NCI-H2227 (cell line): ENCODE data around the gene RNF13.
"Not testable (repeated sequence)": the region's sequence is repeated elsewhere in the genome, so short reads cannot be mapped to it uniquely, and the experiment has no call there.

Source experiments
- DNase-seq: peaks from one replicate; lab custom pipeline; 2025; ENCODE audit not compliant: unreplicated experiment; lab: John Stamatoyannopoulos, UW

Gene RNF13

GRCh38 chr3:149801195-149801594 is 11.8 kb upstream of the RNF13 start:
- DNase-seq: no peak

- DNase-seq: no peak
Observed at GRCh38 chr3:149801639-149802038, 11.4 kb upstream of the RNF13 start.

GRCh38 chr3:149806171-149806778 is 6.7 kb upstream of the RNF13 start:
- DNase-seq: no peak

GRCh38 chr3:149808209-149808829 is 4.7 kb upstream of the RNF13 start:
- peak; percentile 60 for DNase-seq

GRCh38 chr3:149809699-149810098 is 3.3 kb upstream of the RNF13 start:
- DNase-seq: no peak

DNA sequence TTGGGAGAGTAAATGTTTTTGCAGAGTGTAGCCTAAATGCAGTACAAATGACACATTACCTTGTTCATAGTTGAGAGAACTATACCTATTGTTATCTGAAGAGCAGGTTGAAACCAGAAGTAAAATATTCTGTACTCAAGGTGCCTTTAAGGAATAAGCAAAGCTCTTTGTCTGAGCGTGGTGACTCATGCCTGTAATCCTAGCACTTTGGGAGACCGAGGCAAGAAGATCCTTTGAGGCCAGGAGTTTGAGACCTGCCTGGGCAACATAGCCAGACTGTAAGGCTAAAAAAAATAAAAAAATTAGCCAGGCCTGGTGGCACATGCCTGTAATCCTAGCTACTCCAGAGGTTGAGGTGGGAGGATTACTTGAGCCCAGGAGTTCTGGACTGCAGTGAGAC is 2.2 kb upstream of the RNF13 start:
- DNase-seq: no peak

- DNase-seq: no peak
Observed at GRCh38 chr3:149812165-149812605, 830 bp upstream of the RNF13 start.

GRCh38 chr3:149813367-149814281 is 609 bp downstream of the RNF13 start:
- peak; percentile 28 for DNase-seq

DNA sequence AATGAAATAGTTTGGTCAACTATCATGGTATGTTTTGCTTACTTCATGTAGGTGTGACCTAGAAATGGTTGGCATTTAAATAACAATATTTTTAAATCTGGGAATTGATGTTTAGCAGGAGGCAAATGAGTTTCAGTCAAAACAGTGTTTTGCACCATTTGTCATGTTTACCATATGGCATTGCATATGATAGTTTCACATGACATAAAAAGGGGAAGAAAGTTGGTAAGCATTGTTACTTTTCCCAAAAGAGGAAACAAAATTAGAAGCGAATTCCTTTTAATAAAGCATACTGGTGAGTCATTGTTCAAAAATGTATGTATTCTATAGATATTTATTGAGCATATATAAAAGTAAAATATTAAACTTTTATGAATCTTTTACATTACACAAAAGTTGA is 2.3 kb downstream of the RNF13 start:
- DNase-seq: no peak

GRCh38 chr3:149815728-149816127 is 2.7 kb downstream of the RNF13 start:
- DNase-seq: no peak

DNA sequence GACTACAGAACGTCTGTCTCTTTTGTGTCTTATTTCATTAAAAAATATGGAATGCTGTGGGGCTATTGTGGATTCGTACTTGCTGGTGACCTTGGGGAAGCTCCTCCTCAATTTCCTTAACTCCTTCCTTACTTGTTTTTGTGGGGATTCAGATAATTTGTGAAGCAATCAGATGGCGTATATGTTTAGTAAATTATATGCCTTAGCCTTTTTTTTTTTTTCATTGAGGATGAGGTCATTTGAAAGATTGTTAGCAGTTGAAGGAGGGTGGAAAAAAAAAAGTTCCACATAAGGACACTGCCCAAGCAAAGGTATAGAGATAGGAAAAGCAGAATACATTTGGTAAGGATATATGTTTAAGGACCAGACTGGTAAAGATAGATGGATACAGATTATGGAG is 3.3 kb downstream of the RNF13 start:
- DNase-seq: no peak

GRCh38 chr3:149816986-149817385 is 4.0 kb downstream of the RNF13 start:
- no peak for DNase-seq

- no peak for DNase-seq
Observed at GRCh38 chr3:149819432-149819831, 6.4 kb downstream of the RNF13 start.

GRCh38 chr3:149820183-149820582 is 7.2 kb downstream of the RNF13 start:
- no peak for DNase-seq

GRCh38 chr3:149826636-149827035 is 13.6 kb downstream of the RNF13 start:
- DNase-seq: no peak

GRCh38 chr3:149828390-149828789 is 15.4 kb downstream of the RNF13 start:
- no peak for DNase-seq

DNA sequence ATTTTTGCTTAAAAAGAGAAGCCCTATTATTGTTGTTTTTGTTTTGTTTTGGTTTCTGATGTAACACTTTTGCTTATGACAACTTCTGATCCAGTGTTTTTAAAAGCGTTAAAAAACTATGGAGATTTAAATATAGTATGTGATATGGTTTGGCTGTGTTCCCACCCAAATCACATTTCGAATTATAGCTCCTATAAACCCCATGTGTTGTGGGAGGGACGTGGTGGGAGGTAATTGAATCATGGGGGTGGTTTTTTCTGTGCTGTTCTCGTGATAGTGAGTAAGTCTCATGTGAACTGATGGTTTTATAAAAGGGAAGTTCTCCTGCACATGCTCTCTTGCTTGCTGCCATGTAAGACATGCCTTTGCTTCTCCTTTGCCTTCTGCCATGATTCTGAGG is 16.6 kb downstream of the RNF13 start:
- DNase-seq: not testable (repeated sequence)

GRCh38 chr3:149830902-149831301 is 17.9 kb downstream of the RNF13 start:
- DNase-seq: no peak

- no peak for DNase-seq
Observed at GRCh38 chr3:149831321-149831720, 18.3 kb downstream of the RNF13 start.

- DNase-seq: no peak
Observed at GRCh38 chr3:149832086-149832485, 19.1 kb downstream of the RNF13 start.

- no peak for DNase-seq
Observed at GRCh38 chr3:149833241-149833640, 20.2 kb downstream of the RNF13 start.

DNA sequence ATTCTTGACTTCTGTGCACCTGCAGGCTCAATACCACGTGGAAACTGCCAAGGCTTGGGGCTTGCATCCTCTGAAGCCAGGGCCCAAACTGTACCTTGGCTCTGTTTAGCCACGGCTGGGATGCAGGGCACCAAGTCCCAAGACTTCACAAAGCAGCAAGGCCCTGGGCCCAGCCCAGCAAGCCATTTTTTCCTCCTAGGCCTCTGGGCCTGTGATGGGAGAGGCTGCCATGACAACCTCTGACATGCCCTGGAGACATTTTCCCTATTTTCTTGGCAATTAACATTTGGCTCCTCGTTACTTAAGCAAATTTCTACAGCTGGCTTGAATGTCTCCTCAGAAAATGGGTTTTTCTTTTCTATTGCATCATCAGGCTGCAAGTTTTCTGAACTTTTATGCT is 25.5 kb downstream of the RNF13 start:
- not testable (repeated sequence) for DNase-seq
